Neuron (in vitro differentiated cells): Measurements from ENCODE around the gene TDRD9.

Experiments used
- H2AFZ ChIP-seq: one replicate; pipeline ENCODE4 v1.6.1; 2013; ENCODE audit warnings: low read depth, mild to moderate bottlenecking, inconsistent platforms, low read length, moderate library complexity
- H3K27me3 ChIP-seq: one replicate; pipeline ENCODE4 v1.6.1; 2013; ENCODE audit warnings: low read length; ENCODE audit not compliant: insufficient read depth
- H3K36me3 ChIP-seq: one replicate; pipeline ENCODE4 v1.6.1; 2013; ENCODE audit warnings: low read length; ENCODE audit not compliant: insufficient read depth
- H3K4me1 ChIP-seq: one replicate; pipeline ENCODE4 v1.6.1; 2013; ENCODE audit warnings: low read length; ENCODE audit not compliant: insufficient read depth
- H3K4me3 ChIP-seq: 2 replicates; pipeline ENCODE4 v1.5.1; 2013; ENCODE audit warnings: mild to moderate bottlenecking, low read length, moderate library complexity
- H3K9me3 ChIP-seq: one replicate; pipeline ENCODE4 v1.6.1; 2013; ENCODE audit warnings: low read length

The TDRD9 gene

GRCh38 chr14:104092931-104093365 is 164.7 kb downstream of the TDRD9 start:
- Histone ChIP-seq H3K27me3 (peaks cover 17% of the 10 kb centered on the region), H2AFZ (no peak overlapping the region), H3K4me3 (no peak overlapping the region), H3K9me3 (peaks cover 5% of the 10 kb centered on the region), H3K4me1 (no peaks in the 10 kb centered on the region), H3K36me3 (no peaks in the 10 kb centered on the region)

- no peak overlapping the region for H3K4me3 ChIP-seq
- H3K4me1 ChIP-seq: no peaks in the 10 kb centered on the region
- H3K36me3 ChIP-seq: no peaks in the 10 kb centered on the region
- no peak overlapping the region for H2AFZ ChIP-seq
- peaks cover 16% of the 10 kb centered on the region for H3K27me3 ChIP-seq
- peaks cover 5% of the 10 kb centered on the region for H3K9me3 ChIP-seq
Measured at GRCh38 chr14:104093366-104094055, 165.3 kb downstream of the TDRD9 start.

DNA sequence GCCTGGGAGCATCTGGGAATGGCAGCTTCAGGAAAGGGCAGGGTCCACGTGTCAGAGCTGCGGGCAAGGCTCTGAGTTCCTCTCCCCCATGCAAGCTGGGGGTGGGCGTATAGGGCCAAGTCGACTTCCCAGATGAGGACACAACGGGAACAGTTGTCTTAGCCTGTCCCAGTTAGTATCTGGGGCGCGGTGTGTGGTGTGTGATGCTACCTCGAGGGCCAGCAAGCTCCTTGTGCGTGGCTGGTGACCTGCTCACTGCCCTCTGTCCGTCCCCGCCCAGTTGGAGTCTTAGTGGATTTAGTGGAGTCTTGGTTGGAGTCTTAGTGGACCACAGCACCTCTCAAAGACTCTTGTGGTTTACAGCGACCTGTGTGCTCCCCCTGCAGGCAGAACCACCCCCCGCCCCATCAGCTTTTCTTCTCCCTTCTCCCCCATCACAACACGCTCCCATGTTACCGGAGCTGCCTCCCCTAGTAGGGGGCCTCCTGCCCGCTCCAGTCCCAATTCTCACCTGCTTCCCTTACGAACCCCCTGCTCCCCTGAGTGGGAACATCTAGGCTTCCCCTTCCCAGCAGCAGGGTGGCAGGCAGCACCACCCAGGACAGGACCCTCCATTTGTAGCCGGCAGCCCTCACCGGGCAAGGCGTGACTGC is 165.9 kb downstream of the TDRD9 start:
- no peak overlapping the region for H3K4me3 ChIP-seq
- H3K36me3 ChIP-seq: no peaks in the 10 kb centered on the region
- peaks cover 5% of the 10 kb centered on the region for H3K9me3 ChIP-seq
- no peak overlapping the region for H2AFZ ChIP-seq
- H3K27me3 ChIP-seq: peaks cover 18% of the 10 kb centered on the region
- no peaks in the 10 kb centered on the region for H3K4me1 ChIP-seq

GRCh38 chr14:104094709-104095425 is 166.6 kb downstream of the TDRD9 start:
- peaks cover 18% of the 10 kb centered on the region for H3K27me3 ChIP-seq
- no peak overlapping the region for H3K4me3 ChIP-seq

DNA sequence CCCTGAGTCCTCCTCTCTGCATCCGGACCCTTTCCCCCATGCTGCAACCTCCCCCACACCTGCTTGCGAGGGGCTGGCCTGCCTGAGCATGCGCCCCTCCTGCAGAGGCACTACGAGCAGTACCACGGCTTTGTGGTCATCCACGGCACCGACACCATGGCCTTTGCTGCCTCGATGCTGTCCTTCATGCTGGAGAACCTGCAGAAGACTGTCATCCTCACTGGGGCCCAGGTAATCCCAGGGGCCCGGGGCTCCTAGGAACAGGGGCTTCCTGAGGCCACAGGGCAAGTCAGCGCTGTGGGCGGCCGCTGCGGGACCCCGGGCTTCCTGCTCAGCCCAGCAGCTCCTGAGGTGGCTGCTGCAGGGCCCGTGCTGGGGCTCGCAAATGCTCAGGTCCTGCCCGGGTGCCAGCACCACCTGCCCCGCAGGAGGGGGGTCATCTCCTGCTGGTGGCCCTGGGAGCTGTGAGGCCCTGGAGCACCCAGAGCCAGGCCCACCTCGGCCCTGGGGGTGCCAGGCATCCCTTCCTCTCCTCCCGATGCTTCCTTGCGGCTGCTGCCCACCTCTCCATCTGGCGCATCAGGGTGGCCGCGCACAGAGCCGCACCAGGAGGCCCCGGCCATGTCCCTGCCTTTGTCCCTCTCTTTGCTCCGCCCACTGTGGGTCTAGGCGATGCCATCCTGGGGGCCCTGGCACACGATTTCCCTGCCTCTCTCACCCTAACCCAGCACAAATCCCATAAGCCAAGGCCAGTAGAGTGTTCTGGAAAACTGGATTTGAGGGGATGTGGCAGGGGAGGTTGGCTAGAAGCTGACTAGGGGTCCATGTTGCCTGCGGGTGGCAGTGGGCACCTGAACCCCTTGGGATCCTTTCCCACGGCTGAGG is 167.4 kb downstream of the TDRD9 start:
- no peak overlapping the region for H3K4me3 ChIP-seq
- H3K4me1 ChIP-seq: no peaks in the 10 kb centered on the region
- no peaks in the 10 kb centered on the region for H3K9me3 ChIP-seq
- no peak overlapping the region for H2AFZ ChIP-seq
- peaks cover 25% of the 10 kb centered on the region for H3K27me3 ChIP-seq
- H3K36me3 ChIP-seq: no peaks in the 10 kb centered on the region

More at GRCh38 chr14:104094709-104095425, 166.6 kb downstream of the TDRD9 start:
- H3K4me1 ChIP-seq: no peaks in the 10 kb centered on the region
- no peaks in the 10 kb centered on the region for H3K36me3 ChIP-seq
- no peak overlapping the region for H2AFZ ChIP-seq
- peaks cover 5% of the 10 kb centered on the region for H3K9me3 ChIP-seq

DNA sequence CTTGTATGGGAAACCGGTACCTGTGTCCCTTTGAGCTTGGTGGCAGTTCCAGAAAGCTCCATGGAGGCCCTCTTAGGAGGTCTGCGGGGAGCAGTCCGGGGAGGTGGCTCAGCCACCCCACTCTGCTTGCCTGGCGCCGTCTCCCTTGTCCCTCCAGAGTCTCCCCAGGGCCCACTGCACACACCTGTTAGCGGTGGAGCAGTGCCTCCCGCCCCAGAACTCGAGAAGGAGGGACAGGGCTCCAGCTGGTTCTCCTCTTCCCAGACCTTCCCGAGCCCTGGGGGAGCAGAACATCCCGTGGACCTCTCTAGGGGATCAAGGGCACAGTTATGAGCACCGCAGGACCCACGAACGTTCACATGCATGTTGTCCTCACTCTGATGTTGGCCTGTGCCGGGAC is 168.1 kb downstream of the TDRD9 start:
- no peak overlapping the region for H3K4me3 ChIP-seq
- no peaks in the 10 kb centered on the region for H3K36me3 ChIP-seq

DNA sequence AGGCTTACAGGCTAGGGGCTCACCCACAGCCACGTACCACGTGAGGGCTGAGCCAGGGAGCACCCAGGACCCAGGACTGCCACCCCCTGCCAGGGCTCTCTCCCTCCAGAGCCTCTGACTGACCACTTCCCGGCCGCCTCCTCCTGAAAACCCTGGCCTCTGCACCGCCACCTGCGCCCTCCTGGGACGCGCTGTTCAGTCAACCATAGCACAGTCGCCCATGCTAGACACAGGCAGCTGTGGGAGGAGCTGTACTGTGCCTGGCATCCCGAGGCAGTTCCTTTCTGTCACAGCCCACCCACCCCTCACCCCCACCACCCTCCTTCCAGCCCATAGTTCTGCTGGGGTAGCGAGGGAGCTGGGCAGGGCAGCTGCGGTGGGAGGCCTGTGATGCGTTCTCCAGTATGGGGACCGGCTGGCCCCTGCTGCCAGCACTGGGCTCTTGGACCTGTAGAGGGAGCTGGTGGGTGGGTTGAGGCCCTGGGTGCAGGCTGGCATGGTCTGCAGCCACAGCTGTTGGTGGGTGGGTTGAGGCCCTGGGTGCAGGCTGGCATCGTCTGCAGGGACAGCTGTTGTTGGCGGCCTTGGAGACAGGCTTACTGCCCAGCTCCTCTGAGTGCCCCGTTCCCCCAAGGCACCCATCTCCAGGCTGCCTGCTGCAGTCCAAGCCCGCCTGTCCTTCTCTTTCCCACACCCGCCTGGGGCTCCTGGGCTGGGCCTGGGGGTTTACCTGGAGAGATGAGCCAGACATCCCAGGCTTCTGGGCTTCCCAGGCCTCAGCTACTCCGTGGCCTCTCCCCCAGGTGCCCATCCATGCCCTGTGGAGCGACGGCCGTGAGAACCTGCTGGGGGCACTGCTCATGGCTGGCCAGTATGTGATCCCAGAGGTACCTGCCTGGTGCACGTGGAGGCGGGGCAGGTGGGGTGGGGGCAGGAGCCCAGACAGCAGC is 168.8 kb downstream of the TDRD9 start:
- no peaks in the 10 kb centered on the region for H3K36me3 ChIP-seq
- H3K27me3 ChIP-seq: peaks cover 29% of the 10 kb centered on the region
- no peaks in the 10 kb centered on the region for H3K4me1 ChIP-seq
- H3K9me3 ChIP-seq: no peaks in the 10 kb centered on the region
- no peak overlapping the region for H2AFZ ChIP-seq
- H3K4me3 ChIP-seq: no peak overlapping the region

More for the DNA sequence above, 168.1 kb downstream of the TDRD9 start:
- no peak overlapping the region for H2AFZ ChIP-seq
- H3K4me1 ChIP-seq: no peaks in the 10 kb centered on the region
- peaks cover 30% of the 10 kb centered on the region for H3K27me3 ChIP-seq
- no peaks in the 10 kb centered on the region for H3K9me3 ChIP-seq

GRCh38 chr14:104098272-104099095 is 170.2 kb downstream of the TDRD9 start:
- H3K27me3 ChIP-seq: peaks cover 37% of the 10 kb centered on the region
- no peak overlapping the region for H3K4me3 ChIP-seq

DNA sequence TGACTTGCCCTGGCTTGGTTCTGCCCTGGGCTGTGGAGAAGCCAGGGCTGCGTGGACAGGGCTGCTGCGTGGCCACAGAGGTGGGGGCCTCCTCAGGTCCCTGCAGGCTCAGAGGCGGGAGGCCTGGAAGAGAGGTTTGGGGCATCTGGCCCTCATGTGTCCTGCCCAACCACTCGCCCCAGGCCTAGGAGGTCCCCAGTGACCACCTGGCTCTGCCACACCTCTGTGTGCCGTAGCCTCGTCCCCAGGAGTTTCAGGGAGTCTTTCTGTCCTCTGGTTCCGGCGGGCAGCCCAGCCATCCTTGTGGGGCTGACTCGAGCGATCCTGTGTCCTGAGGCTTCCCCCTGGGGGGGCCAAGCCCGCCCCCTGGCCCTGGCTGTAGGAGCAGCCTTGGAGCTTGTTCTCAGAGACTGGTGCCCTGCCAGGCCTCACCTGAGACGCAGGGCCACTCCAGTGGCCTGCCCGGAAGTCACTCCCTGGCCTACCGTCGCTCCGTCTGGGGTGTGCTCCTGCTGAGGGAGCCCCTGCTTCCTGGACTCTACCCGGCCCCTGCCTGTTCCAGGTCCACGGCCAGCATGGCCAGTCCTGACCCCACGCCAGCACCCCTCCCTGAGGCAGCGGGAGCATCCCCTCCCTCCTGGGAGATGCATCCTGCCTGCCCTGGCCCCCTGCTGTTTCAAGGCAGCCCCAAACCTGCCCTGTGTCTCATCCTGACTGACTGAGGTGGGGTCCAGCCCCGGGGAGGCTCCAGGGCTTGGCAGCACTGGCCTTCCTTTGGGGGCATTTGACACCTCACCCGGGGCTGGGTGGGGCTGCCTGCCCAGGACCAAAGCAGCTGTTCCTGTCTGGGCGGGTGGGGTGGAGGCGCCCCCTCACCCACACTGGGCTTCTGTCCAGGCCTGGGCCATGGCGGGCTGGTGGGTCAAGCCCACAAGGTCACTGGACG is 171.1 kb downstream of the TDRD9 start:
- no peaks in the 10 kb centered on the region for H3K9me3 ChIP-seq
- no peak overlapping the region for H2AFZ ChIP-seq
- no peaks in the 10 kb centered on the region for H3K36me3 ChIP-seq
- H3K27me3 ChIP-seq: peaks cover 37% of the 10 kb centered on the region
- H3K4me1 ChIP-seq: no peaks in the 10 kb centered on the region
- H3K4me3 ChIP-seq: no peak overlapping the region

More at GRCh38 chr14:104098272-104099095, 170.2 kb downstream of the TDRD9 start:
- no peaks in the 10 kb centered on the region for H3K9me3 ChIP-seq
- H2AFZ ChIP-seq: no peak overlapping the region
- no peaks in the 10 kb centered on the region for H3K4me1 ChIP-seq
- H3K36me3 ChIP-seq: no peaks in the 10 kb centered on the region

- no peaks in the 10 kb centered on the region for H3K9me3 ChIP-seq
- no peak overlapping the region for H3K4me3 ChIP-seq
- no peaks in the 10 kb centered on the region for H3K36me3 ChIP-seq
- H3K27me3 ChIP-seq: peaks cover 41% of the 10 kb centered on the region
- no peaks in the 10 kb centered on the region for H3K4me1 ChIP-seq
- H2AFZ ChIP-seq: no peak overlapping the region
Measured at GRCh38 chr14:104100171-104101085, 172.2 kb downstream of the TDRD9 start.
